Measurements from ENCODE around the gene OSBPL1A. TPM values are rescaled to one million over a fixed set of nuclear protein-coding genes. Genes with fewer than 3 reads are reported as not detected.

Gene OSBPL1A
- total and polyA plus RNA-seq, 11 donors, result 32.8 to 85.4 (median 71.0) TPM

- Histone ChIP-seq H3K36me3 (peaks cover 0 to 18% (median 7%) of the 10 kb centered on the region in 9 donors), H3K27ac (no peak overlapping the region), H3K27me3 (no peaks in the 10 kb centered on the region), H3K9me3 (no peaks in the 10 kb centered on the region), H3K4me1 (peaks cover 0 to 46% (median 17%) of the 10 kb centered on the region in 12 donors), H3K4me3 (no peak overlapping the region)
- DNase-seq (no peak), ATAC-seq (peak in 2 of 4 donors; percentile 7 to 15)
- intact Hi-C loops (cut with DNase I), result no loop called here
- WGBS, 4 donors, result 63 to 92% (median 78%) methylated on average over 2 of the region's 2 CpGs
- TF ChIP-seq POLR2A (IDR thresholded peaks at IDR 0.05) (no peak), CTCF (IDR thresholded peaks at IDR 0.05) (no peak)
Observed at GRCh38 chr18:24220318-24220688, 177.3 kb downstream of the OSBPL1A start.

GRCh38 chr18:24219561-24220317 is 177.9 kb downstream of the OSBPL1A start:
- peaks cover 0 to 50% (median 23%) of the 10 kb centered on the region in 12 donors for H3K4me1 ChIP-seq
- peak; percentile 41 to 85 (median 80) for ATAC-seq
- no peak for TF ChIP-seq CTCF (IDR thresholded peaks at IDR 0.05)
- TF ChIP-seq POLR2A (IDR thresholded peaks at IDR 0.05), result no peak
- peaks cover 0 to 13% (median 6%) of the 10 kb centered on the region in 9 donors for H3K36me3 ChIP-seq
- WGBS, 4 donors, result 60 to 68% (median 65%) methylated on average over 7 of the region's 7 CpGs
- peak in 2 of 5 donors; percentile 41 to 61 for DNase-seq
- no peaks in the 10 kb centered on the region for H3K27me3 ChIP-seq
- intact Hi-C loops (cut with DNase I), result loop anchor here in 2 of 10 donors (10.0 kb wide), 2 partner anchors 45 to 55 kb away; no protein-coding TSS in a partner anchor
- no peaks in the 10 kb centered on the region for H3K9me3 ChIP-seq
- no peak overlapping the region for H3K4me3 ChIP-seq
- no peak overlapping the region for H3K27ac ChIP-seq

GRCh38 chr18:24214913-24215312 is 182.7 kb downstream of the OSBPL1A start:
- Histone ChIP-seq H3K9me3 (no peaks in the 10 kb centered on the region), H3K4me3 (no peak overlapping the region), H3K36me3 (no peaks in the 10 kb centered on the region), H3K27me3 (no peaks in the 10 kb centered on the region), H3K27ac (peak overlapping the region in 9 of 12 donors; percentile 12 to 55 (median 28)), H3K4me1 (peaks cover 0 to 49% (median 37%) of the 10 kb centered on the region in 12 donors)
- TF ChIP-seq CTCF (IDR thresholded peaks at IDR 0.05) (no peak), POLR2A (IDR thresholded peaks at IDR 0.05) (no peak)
- WGBS, 4 donors, result 23 to 57% (median 51%) methylated on average over 1 of the region's 1 CpG
- intact Hi-C loops (cut with DNase I), result loop anchor here in 2 of 10 donors (10.0 kb wide), 2 partner anchors 50 to 60 kb away; no protein-coding TSS in a partner anchor
- DNase-seq (no peak), ATAC-seq (peak in 1 of 4 donors; percentile 45)

- Histone ChIP-seq H3K4me3 (no peak overlapping the region), H3K4me1 (peaks cover 0 to 43% (median 32%) of the 10 kb centered on the region in 12 donors), H3K27ac (peak overlapping the region in 9 of 12 donors; percentile 2 to 55 (median 27)), H3K9me3 (peaks cover 0 to 3% (median 0%) of the 10 kb centered on the region in 12 donors), H3K36me3 (no peaks in the 10 kb centered on the region), H3K27me3 (no peaks in the 10 kb centered on the region)
- intact Hi-C loops (cut with DNase I), result loop anchor here in 2 of 10 donors (10.0 kb wide), 2 partner anchors 51 to 61 kb away; no protein-coding TSS in a partner anchor
- TF ChIP-seq POLR2A (IDR thresholded peaks at IDR 0.05), result no peak
- no peak for TF ChIP-seq CTCF (IDR thresholded peaks at IDR 0.05)
- 59 to 77% (median 64%) methylated on average over 6 of the region's 6 CpGs for WGBS, 4 donors
- no peak for DNase-seq
- ATAC-seq, result peak in 1 of 4 donors; percentile 22
Observed at GRCh38 chr18:24214144-24214543, 183.5 kb downstream of the OSBPL1A start.

Data from heart left ventricle (tissue), 16 donors.